Measurements from ENCODE around the gene CHST8.

DNA sequence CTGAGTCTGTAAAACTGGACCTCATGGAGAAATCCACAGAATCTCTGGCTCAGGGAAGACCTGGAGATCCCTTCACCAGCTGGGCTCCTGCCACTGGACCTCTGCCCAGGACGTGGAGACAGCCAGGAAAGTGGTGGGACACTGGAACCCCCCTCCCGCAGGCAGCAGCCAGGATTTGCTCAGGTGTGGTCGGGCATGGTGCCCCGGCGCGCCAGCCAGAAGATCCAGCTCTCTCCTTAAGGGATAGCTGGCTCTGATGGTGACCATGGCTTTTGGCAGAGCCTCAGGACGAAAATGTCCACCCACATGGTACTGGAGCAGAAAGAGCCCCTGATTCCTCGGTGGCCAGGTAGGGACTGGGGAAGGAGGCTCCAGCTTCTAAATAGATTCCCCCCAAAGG is 148.4 kb downstream of the CHST8 start:
- TF ChIP-seq, protein P1, sequence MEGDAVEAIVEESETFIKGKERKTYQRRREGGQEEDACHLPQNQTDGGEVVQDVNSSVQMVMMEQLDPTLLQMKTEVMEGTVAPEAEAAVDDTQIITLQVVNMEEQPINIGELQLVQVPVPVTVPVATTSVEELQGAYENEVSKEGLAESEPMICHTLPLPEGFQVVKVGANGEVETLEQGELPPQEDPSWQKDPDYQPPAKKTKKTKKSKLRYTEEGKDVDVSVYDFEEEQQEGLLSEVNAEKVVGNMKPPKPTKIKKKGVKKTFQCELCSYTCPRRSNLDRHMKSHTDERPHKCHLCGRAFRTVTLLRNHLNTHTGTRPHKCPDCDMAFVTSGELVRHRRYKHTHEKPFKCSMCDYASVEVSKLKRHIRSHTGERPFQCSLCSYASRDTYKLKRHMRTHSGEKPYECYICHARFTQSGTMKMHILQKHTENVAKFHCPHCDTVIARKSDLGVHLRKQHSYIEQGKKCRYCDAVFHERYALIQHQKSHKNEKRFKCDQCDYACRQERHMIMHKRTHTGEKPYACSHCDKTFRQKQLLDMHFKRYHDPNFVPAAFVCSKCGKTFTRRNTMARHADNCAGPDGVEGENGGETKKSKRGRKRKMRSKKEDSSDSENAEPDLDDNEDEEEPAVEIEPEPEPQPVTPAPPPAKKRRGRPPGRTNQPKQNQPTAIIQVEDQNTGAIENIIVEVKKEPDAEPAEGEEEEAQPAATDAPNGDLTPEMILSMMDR (IDR thresholded peaks at IDR 0.05), result no peak
- TF ChIP-seq POLR2A (IDR thresholded peaks at IDR 0.05), result no peak
